PC-9 (cell line): ENCODE data around the gene RPGRIP1L.

ENCODE experiments used
- EZH2 ChIP-seq: fragments of 200-600 bp; sonication (generic); IDR thresholded peaks from 2 replicates; pipeline ENCODE4 v1.8.0; 2017; ENCODE audit warnings: antibody characterized with exemption, low read depth
- TF ChIP-seq, protein P1 (sequence below): fragments of 200-600 bp; sonication (generic); conservative IDR thresholded peaks from 2 replicates; pipeline ENCODE4 v1.6.1; 2017; ENCODE audit warnings: mixed run types, antibody characterized with exemption, mild to moderate bottlenecking, moderate library complexity

DNA sequence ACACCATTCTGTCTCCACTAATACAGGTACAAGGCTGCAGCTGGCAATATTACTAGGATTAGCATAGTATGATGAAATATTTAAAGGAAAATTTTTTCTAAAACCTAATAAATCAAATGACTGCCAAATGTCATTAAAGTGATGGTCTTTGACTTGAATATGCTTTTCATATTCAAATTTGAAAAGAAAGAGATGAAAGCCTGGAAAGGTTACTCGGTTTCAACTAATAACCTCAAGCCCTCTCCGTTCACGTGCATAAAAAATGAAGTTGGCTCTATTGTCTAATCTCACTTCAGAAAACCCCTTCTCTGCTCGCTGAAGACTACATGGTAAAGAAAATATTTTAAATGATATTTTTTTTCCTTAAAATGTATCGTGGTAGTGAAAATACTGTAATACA is 83.2 kb downstream of the RPGRIP1L start:
- TF ChIP-seq, protein P1, sequence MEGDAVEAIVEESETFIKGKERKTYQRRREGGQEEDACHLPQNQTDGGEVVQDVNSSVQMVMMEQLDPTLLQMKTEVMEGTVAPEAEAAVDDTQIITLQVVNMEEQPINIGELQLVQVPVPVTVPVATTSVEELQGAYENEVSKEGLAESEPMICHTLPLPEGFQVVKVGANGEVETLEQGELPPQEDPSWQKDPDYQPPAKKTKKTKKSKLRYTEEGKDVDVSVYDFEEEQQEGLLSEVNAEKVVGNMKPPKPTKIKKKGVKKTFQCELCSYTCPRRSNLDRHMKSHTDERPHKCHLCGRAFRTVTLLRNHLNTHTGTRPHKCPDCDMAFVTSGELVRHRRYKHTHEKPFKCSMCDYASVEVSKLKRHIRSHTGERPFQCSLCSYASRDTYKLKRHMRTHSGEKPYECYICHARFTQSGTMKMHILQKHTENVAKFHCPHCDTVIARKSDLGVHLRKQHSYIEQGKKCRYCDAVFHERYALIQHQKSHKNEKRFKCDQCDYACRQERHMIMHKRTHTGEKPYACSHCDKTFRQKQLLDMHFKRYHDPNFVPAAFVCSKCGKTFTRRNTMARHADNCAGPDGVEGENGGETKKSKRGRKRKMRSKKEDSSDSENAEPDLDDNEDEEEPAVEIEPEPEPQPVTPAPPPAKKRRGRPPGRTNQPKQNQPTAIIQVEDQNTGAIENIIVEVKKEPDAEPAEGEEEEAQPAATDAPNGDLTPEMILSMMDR = no peak
- TF ChIP-seq EZH2 = no peak
